B cell (primary cell): Measurements from ENCODE around the gene MALRD1.

Experiments used
- EZH2 ChIP-seq: IDR thresholded peaks from 2 replicates; pipeline ENCODE4 v1.6.1; 2012; ENCODE audit warnings: borderline replicate concordance, low read depth, mild to moderate bottlenecking, moderate library complexity, low read length; ENCODE audit not compliant: insufficient read depth, poor library complexity, severe bottlenecking
- TF ChIP-seq, protein P1 (sequence below): fragments of 200-600 bp; IDR thresholded peaks from one replicate; pipeline ENCODE4 v1.8.0; 2022; ENCODE audit warnings: antibody characterized with exemption, mild to moderate bottlenecking

DNA sequence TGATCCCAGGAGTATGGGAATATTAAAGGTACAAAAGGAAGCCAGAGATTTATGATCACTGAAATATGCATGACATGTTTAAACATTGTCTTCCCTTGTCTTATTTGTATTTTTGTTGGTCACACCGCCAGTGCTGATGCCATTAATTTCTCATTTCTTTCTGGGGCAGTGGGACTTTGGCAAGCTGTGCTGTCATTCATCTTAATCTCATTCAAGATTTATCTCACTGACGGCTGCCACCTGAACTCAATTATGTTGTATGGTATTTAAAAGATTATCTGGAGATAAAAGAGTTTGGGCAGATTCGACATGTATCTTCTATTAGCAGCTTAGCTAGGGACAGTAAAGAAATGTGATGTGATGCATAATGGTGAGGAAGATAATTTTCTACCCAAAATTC is 482.7 kb downstream of the MALRD1 start:
- TF ChIP-seq, protein P1, sequence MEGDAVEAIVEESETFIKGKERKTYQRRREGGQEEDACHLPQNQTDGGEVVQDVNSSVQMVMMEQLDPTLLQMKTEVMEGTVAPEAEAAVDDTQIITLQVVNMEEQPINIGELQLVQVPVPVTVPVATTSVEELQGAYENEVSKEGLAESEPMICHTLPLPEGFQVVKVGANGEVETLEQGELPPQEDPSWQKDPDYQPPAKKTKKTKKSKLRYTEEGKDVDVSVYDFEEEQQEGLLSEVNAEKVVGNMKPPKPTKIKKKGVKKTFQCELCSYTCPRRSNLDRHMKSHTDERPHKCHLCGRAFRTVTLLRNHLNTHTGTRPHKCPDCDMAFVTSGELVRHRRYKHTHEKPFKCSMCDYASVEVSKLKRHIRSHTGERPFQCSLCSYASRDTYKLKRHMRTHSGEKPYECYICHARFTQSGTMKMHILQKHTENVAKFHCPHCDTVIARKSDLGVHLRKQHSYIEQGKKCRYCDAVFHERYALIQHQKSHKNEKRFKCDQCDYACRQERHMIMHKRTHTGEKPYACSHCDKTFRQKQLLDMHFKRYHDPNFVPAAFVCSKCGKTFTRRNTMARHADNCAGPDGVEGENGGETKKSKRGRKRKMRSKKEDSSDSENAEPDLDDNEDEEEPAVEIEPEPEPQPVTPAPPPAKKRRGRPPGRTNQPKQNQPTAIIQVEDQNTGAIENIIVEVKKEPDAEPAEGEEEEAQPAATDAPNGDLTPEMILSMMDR, result no peak
- TF ChIP-seq EZH2, result no peak
